ENCODE data around the gene ZNF436.
"Not testable (repeated sequence)": the region's sequence is repeated elsewhere in the genome, so short reads cannot be mapped to it uniquely, and the experiment has no call there.

The ZNF436 gene

GRCh38 chr1:23362218-23362713, 7.4 kb downstream of the ZNF436 start:
- DNase-seq: no peak

DNA sequence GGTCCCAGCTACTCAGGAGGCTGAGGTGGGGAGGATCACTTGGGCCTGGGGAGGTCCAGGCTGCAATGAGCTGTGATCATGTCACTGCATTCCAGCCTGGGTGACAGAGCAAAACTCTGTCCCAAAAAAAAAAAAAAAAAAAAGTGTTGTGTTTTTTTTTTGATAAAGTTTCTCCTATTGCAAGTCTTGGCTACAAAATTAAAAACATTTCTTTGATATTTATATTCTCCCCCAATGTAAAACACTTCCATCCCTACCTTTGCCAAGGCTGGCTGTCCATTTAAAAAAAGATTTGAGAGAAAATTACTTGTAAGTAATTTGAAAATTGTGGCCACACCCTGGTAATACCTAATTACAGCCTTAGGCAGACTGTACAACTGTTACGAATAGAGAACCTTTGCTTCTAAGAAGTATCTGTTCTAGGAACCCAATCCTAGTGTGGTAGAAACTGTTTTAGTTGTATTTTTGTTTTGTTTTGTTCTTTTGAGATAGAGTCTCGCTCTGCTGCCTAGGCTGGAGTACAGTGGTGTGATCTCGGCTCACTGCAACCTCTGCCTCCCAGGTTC, 11.2 kb downstream of the ZNF436 start:
- DNase-seq: no peak

- DNase-seq: no peak
Observed at GRCh38 chr1:23357138-23357908, 12.3 kb downstream of the ZNF436 start.

DNA sequence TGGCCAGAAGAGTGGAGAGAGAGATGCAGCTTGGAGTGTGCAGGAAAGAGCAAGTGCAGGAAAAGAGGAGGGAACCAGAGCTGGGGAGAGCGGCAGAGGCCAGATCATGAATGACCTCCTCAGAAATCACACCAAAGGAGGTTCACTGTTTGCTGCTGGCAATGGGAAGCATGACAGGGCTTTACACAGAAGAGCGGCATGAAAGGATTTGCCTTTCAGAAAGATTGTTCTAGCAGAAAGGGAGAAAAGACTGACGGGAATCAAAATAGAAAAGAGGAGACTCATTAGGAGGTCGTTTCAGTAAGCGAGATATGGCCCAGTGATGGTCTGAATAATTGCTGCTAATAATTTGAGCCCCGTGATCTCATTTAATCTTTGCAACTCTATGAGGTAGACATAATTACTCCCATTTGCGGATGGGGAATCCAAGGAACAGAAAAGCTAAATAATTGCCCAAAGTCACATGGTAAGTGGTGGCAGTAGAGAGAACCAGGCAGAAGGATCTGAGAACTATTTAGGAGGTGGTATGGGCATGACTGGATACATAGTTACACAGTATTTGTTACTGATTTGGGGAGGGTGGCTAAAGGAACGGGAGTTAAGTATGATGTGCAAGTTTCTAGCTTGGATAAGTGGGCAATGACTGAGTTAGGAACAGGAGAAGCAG, 13.0 kb downstream of the ZNF436 start:
- DNase-seq: no peak

- no peak for DNase-seq
Observed at GRCh38 chr1:23354245-23354644, 15.4 kb downstream of the ZNF436 start.

- DNase-seq: no peak
Observed at GRCh38 chr1:23352096-23352695, 17.4 kb downstream of the ZNF436 start.

DNA sequence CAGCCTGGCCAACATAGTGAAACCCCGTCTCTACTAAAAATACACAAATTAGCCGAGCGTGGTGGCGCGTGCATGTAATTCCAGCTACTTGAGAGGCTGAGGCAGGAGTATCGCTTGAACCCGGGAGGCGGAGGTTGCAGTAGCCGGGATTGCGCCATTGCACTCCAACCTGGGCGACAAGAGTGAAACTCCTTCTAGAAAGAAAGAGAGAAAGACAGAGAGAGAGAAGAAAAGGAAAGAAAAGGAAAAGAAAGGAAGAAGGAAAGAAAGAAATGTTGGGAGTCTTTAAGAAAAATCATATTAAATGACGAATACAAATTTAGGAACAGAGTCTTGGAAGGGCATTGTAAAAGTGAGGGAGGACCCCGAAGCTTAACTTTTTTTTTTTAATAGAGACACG, 23.7 kb downstream of the ZNF436 start:
- no peak for DNase-seq

DNA sequence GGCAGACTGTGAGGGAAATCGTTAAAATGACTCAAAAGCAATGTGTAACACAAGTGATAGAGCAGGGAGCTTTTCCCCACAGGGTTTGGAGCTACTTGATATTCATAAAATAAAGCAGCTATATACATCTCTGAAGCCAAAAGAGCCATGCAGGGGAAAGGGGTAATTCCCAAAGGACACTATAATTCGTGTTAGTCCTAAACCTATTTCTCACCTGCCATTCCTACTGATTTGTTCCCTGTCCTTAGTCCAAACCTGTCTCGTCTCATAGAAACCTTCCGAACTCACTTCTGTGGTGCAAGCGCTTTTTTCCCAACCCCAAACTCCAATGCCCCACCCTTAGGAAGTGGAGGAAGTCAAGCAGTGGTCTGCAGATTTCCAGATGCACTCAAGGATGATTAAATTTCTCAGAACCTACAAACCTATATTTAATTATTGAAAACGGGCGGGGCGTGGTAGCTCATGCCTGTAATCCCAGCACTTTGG, 24.6 kb downstream of the ZNF436 start:
- peak; percentile 75 for DNase-seq

DNA sequence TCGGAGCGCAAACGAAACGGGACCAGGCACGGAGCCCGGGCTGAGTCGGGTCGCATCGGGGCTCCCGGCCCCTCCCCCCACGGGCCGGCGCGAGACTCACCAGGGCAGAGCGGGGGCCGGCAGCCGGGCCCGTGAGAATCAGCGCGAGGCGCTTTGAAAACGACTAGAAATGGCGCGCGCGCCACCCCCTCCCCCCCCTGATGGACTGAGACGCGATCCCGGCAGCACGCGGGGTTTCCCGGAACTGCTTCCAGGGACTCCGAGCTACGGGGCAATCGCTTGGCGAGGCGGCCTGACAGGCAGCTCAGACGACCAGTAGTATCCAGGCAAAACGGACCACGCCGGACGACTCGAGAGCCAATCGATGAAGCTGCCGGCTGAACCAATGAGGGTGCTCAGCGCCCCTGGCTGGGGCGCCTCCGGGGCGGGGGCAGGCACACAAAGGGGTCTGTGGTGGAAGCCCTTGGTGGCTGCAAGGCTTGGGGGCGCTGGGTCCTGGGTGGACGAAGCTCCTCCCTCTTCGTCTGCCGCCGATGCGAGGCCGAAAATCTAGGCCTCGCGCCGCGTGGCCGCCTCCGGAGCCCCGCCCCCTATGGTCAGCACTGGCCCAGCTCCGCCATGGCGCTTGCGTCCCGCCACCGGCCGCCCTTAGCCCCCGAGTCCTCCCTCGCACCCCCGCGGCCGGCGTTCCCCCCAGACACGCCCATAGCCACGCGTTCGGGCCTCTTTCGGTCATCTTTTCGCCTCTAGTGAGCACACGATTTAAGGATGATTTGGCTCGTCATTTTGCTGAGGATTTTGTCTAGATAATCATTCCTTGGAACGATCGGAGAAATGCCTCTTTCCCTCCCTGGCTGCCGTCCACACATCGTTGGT, 25.3 kb downstream of the ZNF436 start, which contains the start of gene HNRNPR:
HNRNPR (minus strand) TSS at position 174 of the 876 bp plus-strand sequence. CDS start 3,276 bp downstream, outside the sequence.
- DNase-seq: peak; percentile 99

- DNase-seq: peak; percentile 28
Observed at GRCh38 chr1:23343221-23344110, 26.2 kb downstream of the ZNF436 start.

- DNase-seq: no peak
Observed at GRCh38 chr1:23341931-23342692, 27.5 kb downstream of the ZNF436 start.

- no peak for DNase-seq
Observed at GRCh38 chr1:23339632-23340031, 30.0 kb downstream of the ZNF436 start.

- no peak for DNase-seq
Observed at GRCh38 chr1:23337869-23338268, 31.8 kb downstream of the ZNF436 start.

DNA sequence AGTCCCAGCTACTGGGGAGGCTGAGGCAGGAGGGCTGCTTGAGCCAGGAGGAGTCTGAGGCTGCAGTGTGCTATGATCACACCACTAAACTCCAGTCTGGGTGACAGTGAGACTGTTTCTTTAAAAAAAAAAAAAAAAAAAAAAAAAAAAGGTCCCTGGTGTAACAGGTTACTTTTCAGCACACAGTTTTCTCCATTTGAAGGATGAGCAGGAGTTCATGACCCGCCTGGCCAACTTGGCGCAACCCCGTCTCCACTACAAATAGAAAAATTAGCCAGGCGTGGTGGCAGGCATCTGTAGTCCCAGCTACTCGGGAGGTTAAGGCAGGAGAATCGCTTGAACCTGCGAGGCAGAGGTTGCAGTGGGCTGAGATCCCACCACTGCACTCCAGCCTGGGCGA, 37.9 kb downstream of the ZNF436 start:
- no peak for DNase-seq

DNA sequence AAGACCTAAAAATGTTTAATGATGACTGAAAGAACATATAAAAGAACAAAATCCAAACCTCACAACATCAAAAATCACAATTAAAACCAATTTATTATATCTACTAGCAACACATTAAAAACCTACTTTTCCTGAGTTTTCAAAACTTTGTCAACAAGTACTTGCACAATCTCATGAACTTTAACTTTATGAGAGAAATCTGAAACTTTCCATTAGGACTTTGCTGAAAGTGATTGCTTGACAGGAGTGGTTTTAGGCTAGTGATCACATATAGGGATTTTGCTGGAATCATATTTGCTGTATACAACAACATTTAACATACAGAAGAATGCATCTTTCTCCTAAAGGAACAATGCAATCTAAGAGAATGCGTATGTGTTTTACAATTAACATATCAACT, 38.8 kb downstream of the ZNF436 start:
- DNase-seq: no peak

- no peak for DNase-seq
Observed at GRCh38 chr1:23325393-23325792, 44.2 kb downstream of the ZNF436 start.

DNA sequence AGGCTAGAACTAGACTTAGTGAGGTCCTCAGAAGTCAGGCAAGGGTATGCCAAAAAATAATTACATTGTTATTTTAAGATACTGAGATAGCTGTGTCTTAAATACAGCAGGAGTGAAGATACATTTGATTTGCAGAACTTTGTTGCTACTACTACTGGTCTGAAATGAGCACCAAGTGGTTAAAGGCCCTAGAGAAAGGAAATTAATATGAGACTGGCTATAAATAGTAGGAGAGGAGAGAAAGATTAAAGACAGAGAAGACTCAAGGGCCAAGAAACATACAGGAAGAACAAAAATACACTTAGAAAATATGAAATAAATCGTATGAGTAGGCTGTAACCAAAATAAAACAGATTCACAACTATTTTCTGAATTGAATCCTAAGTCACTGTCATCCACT, 46.9 kb downstream of the ZNF436 start:
- no peak for DNase-seq

DNA sequence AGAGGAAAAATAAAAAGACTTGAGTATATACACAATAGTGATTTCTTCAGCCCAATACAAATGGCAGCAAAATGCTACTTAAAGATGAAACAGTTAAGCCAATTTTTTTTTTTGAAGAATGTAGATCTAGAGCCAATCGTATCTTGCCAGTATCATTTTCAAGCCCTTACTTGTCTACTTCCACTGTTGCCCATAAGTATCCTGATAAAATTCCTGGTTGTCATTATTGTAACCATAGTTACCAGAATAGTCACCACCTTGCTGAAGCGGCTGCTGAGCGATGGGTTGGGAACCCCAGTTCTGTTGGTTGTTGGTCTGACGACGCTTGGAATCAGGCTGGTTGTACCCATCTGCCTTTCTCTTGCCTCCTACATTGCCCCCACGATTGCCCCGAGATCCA, 59.4 kb downstream of the ZNF436 start:
- DNase-seq: not testable (repeated sequence)

Measured in DMS79 treated with DMSO at 0.1 percent for 48 hours (cell line).